Measurements from ENCODE around the gene SLC39A9.

The SLC39A9 gene

DNA sequence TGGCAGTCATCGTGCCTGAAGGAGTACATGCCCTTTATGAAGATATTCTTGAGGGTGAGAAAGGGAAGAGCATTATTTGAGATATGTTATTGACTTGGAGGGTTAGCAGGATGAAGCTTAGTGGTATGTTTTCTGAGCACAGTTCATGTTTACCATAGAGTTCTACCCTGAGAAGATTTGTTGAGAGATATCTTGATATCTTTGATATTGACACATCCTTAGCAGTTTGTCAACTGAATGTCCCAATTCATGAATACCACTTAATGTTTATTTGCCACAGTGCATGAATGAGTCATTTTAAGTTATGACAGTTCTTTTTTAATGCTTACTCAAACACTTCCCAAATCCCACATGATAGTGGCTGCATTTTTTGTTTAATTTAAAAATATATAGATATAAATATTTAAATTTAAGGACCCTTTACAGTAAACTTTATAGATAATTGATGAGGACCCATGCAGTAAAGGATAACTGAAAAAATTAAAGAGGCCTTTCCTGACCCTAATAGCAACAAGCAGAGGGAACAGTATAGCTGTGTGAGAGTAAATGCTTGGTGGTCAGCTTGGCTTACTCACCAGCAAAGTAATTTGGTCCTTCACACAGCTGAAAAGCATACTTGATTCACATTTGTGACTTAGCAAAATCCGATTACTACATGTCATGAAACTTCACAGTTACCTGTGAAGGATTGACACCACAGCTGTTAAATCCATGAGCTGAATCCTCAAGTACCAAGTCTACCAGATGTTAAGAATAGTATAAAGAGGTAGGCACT is 25.8 kb downstream of the SLC39A9 start:
- DNase-seq (ENCODE audit: low read depth in 3 of 3): no peak

DNA sequence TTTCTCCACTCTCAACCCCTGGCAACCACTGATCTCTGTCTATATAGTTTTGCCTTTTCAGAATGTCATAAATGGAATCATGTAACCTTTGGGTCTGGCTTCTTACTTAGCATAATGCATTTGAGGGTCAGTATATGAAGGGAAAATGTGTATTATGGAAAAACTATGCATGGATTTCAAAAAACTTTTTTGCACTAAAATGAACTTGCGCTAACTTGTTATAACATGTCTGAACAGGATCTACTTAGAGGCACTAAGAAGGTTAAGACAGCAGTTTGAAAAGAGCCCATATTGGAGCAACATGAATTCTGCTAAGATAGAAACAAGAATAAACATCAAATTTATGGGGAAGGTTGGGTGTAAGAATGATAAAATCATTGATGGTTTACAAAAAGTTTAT is 29.1 kb downstream of the SLC39A9 start:
- DNase-seq (ENCODE audit: low read depth in 3 of 3): no peak

DNA sequence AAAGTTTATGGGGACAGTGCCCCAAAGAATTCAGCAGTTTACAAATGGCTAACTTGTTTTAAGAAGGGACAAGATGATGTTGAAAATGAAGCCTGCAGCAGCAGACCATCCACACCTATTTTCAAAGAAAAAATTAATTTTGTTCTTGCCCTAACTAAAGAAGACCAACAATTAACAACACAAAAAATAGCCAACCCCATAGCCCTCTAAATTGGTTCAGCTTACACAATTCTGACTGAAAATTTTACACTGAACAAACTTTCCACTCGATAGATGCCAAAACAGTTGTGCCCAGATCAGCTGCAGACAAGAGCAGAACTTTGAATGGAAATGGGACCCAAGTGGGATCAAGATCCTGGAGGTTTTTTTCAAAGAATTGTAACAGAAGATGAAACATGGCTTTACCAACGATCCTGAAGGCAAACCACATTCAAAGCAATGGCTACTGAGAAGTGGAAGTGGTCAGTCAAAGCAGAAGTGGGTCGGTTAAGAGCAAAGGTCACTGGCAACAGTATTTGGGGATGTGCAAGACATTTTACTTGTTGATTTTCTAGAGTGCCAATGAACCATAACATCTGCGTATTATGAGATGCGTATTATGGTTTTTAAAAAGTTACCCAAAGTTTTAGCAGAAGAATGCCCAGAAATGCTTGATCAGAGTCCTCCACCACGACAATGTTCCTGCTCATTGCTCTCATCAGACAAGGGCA is 30.0 kb downstream of the SLC39A9 start:
- no peak for DNase-seq (ENCODE audit: low read depth in 3 of 3)

DNA sequence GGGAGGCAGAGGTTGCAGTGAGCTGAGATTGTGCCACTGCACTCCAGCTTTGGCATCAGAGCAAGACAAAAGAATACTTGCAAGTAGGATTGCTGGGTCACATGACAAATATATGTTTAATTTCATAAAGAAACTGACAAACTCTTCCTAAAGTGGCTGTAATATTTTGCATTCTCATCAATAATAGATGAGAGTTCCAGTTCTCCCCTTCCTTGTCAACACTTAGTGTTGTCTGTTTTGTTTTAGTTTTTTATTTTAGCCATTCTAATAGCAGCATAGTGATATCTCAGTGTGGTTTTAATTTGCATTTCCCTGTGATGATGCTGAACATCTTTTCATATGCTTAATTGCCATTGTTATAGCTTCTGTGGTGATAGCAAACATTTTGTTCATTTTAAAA is 31.2 kb downstream of the SLC39A9 start:
- no peak for DNase-seq (ENCODE audit: low read depth in 3 of 3)

DNA sequence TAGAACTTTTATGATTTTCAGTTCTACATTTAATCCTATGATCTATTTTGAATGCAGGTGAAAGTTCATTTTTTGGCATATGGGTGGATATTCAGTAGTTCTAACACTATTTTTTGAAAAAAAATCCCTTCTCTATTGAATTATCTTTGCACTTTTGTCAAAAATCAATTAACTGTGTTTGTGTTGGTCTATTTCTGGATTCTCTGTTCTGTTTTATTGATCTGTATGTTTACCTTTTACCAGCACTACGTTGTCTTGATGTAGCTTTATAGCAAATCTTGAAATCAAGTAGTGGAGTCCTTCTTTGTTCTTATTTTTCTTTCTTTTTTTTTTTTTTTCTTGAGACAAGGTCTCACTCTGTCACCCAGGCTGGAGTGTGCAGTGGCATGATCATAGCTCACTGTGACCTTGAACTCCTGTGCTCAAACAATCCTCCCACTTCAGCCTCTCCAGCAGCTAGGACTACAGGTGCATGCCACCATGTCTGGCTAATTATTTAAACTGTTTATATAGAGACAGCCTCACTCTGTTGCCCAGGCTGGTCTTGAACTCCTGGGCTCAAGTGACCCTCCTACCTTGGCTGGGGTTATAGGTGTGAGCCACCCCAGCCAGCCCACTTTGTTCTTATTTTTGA is 31.9 kb downstream of the SLC39A9 start:
- DNase-seq (ENCODE audit: low read depth in 3 of 3): no peak

DNA sequence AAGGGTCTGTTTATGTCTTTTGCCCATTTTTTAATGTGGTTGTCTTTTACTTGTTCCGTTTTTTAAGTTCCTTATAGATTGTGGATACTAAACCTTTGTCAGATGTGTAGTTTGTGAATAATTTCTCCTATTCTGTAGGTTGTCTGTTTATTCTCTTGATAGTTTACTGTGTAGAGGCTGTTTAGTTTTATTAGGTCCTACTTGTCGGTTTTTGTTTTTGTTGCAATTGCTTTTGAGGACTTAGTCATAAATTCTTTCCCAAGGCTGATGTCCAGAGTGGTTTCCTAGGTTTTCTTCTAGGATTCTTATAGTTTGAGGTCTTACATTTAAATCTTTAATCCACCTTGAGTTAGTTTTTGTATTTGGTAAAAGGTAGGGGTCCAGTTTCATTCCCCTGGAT is 33.9 kb downstream of the SLC39A9 start:
- DNase-seq (ENCODE audit: low read depth in 3 of 3): no peak

DNA sequence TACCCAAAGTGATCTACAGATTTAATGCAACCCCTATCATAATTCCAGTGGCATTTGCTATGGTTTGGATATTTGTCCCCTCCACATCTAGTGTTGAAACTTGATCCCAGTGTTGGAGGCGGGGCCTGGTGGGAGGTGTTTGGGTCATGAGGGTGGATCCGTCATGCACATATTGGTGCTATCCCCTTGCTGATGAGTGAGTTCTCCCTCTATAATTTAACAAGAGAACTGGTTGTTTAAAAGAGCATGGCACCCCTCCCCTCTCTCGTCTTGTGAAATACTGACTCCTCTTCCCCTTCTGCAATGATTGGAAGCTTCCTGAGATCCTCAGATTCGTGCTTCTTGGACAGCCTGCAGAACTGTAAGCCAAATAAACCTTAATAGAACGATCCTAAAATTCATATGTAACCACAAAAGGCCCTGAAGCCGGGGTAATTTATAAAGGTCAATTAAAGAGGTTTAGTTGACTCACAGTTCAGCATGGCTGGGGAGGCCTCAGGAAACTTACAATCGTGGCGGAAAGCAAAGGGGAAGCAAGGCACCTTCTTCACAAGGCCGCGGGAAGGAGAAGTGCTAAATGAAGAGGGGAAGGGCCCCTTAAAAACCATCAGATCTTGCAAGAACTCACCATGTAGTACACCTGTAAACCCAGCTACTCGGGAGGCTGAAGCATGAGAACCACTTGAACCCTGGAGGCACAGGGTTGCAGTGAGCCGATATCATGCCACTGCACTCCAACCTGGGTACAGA is 41.2 kb downstream of the SLC39A9 start:
- no peak for DNase-seq (ENCODE audit: low read depth in 3 of 3)

DNA sequence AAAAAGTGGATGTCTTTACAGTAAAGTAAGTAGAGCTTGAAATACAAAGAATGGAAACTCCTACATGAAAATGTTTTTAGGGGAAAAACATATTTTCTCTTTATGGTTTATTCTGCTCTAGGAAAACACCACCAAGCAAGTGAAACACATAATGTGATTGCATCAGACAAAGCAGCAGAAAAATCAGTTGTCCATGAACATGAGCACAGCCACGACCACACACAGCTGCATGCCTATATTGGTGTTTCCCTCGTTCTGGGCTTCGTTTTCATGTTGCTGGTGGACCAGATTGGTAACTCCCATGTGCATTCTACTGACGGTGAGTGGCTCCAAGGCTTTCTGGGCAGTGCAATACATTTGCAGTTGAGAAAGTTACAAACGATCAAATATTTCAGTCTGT is 43.5 kb downstream of the SLC39A9 start:
- no peak for DNase-seq (ENCODE audit: low read depth in 3 of 3)

DNA sequence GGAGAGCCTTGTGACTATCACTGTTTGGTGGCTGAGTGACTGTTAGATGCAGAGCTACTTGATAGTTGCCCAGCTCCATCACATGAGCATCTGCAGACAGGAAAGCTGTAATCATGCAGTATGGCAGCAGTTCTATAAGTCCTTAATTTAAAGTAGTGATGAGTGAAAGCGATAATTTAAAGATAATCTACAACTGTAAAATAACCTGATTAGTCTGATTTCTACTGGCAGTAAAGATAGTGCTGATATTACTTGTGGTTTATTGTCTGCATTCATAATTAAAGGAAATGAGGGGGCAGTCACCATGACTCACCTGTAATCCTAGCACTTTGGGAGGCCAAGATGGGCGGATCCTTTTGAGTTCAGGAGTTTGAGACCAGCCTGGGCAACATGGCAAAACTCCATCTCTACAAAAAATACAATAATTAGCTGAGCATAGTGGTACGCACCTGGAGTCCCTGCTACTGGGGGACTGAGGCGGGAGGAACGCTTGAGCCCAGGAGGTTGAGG is 44.9 kb downstream of the SLC39A9 start:
- no peak for DNase-seq (ENCODE audit: low read depth in 3 of 3)

DNA sequence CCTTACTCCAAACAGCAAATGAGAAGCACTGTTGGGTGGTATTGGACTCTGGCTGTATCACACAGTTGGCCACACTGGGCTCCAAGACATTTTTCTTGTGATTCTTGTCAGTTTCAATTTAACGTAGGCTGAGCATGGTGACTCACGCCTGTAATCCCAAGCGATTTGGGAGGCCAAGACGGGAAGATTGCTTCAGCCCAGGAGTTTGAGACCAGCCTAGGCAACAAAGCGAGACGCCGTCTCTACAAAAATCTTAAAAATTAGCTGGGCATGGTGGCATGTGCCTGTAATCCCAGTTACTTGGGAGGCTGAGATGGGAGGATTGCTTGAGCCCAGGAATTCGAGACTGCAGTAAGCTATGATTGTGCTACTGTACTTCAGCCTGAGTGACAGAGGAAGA is 50.7 kb downstream of the SLC39A9 start:
- DNase-seq (ENCODE audit: low read depth in 3 of 3): no peak

DNA sequence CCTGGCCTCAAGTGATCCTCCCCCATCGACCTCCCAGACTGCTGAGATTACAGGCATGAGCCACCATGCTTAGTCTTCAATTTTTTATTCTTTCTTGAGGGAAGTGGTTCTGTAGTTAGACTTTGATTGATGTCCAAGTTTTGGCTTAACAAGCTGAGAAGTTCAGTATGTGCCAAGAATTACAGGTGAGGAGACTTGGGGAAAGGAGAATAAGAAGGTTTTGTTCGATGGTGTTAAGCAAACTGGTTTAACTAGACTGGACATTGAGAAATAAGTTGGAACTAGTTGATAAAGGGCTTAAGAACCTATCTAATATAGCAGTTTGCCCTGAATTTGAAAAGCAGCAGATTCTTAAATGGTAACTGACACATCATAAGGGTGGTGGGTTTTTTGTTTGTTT is 53.4 kb downstream of the SLC39A9 start:
- no peak for DNase-seq (ENCODE audit: low read depth in 3 of 3)

DNA sequence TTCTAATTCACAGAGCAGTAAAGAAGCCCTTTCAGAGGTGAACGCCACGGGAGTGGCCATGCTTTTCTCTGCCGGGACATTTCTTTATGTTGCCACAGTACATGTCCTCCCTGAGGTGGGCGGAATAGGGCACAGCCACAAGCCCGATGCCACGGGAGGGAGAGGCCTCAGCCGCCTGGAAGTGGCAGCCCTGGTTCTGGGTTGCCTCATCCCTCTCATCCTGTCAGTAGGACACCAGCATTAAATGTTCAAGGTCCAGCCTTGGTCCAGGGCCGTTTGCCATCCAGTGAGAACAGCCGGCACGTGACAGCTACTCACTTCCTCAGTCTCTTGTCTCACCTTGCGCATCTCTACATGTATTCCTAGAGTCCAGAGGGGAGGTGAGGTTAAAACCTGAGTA is 59.9 kb downstream of the SLC39A9 start:
- no peak for DNase-seq (ENCODE audit: low read depth in 3 of 3)

DNA sequence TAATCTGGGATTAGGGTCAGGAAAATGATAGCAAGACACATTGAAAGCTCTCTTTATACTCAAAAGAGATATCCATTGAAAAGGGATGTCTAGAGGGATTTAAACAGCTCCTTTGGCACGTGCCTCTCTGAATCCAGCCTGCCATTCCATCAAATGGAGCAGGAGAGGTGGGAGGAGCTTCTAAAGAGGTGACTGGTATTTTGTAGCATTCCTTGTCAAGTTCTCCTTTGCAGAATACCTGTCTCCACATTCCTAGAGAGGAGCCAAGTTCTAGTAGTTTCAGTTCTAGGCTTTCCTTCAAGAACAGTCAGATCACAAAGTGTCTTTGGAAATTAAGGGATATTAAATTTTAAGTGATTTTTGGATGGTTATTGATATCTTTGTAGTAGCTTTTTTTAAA is 60.6 kb downstream of the SLC39A9 start:
- no peak for DNase-seq (ENCODE audit: low read depth in 3 of 3)

DNA sequence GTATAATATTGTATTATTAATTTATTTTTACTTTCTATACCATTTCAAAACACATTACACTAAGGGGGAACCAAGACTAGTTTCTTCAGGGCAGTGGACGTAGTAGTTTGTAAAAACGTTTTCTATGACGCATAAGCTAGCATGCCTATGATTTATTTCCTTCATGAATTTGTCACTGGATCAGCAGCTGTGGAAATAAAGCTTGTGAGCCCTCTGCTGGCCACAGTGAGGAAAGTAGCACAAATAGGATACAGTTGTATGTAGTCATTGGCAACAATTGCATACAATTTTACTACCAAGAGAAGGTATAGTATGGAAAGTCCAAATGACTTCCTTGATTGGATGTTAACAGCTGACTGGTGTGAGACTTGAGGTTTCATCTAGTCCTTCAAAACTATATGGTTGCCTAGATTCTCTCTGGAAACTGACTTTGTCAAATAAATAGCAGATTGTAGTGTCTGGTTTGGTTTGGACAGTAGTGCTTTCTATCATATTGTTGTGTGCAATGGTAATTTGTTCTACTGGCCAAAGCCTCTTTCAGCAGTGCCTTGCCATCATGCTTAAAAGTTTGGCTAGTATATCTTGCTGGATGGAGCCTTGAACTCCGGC is 61.7 kb downstream of the SLC39A9 start:
- DNase-seq (ENCODE audit: low read depth in 3 of 3): peak; percentile 9 to 21 (median 10)

DNA sequence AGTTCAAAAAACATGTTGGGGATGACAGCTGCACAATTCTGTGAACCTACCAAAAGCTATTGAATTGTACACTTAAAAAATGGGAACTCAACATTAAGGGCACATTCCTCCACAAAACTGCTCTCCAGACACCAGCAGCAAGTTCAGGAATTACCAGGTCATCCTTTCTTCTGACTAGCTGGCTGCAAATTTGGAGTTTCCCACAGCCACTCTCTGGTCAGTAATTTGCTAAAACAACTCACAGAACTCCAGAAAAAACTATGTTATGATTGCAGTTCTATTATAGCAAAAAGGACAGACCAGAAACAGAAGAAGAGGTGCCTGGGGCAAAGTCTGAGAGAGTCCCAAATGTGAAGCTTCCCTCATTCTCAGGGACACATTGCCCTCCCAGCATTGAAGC is 65.9 kb downstream of the SLC39A9 start:
- DNase-seq (ENCODE audit: low read depth in 3 of 3): no peak

DNA sequence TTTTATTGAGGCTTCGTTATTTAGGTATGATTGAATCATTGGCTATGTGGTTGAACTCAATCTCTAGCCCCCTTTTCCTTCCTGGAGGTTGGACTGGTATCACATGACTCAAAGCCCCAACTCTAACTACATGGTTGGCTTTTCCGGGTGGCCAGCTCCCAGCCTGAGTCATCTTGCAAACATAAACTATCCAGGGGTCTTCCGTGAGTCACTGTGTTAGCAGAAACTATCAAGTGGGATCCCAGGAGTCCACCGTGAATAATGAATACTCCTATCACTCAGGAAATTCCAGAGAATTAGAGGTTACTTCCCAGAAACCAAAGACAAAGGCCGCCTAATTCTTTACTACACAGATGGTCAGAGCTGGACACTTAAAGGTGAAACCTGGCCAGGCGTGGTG is 66.3 kb downstream of the SLC39A9 start:
- DNase-seq (ENCODE audit: low read depth in 3 of 3): no peak

DNA sequence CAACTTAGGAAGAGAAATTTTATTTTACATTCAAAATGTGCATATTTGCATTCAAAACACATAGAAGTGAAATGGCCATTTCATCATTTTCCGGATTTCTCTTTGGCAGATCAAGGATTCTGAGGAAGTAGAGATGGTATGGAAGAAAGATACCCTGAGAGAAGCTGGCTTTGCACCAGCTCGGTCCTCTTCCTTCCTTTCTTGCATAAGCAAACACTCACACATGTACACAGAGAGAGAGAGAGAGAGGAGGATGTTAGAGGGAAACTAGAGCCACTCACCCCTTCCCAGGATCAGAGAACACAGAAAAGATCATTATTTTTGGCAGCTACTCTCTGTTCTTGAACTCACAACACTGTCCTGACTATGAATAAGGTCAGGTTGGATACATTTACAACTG is 70.5 kb downstream of the SLC39A9 start:
- DNase-seq (ENCODE audit: low read depth in 3 of 3): no peak

DNA sequence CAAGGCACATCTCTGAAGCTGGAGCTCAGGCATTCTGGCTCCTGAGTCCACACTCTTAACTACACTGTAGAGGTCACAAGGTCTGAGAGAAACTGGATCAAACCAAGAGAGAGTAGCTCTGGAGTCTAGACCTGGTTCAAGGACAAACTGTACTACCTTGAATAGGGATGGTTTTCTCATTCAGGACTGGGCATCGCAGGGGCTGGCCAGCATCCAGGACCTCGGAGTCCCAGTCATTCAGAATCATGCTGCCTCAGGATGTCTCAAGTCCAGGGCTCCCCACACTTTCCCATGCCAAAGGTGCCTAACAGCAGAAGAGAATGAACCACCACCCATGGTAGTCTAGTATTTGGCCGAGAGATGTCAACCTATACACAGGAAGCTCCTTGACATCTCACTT is 72.9 kb downstream of the SLC39A9 start:
- DNase-seq (ENCODE audit: low read depth in 3 of 3): no peak

DNA sequence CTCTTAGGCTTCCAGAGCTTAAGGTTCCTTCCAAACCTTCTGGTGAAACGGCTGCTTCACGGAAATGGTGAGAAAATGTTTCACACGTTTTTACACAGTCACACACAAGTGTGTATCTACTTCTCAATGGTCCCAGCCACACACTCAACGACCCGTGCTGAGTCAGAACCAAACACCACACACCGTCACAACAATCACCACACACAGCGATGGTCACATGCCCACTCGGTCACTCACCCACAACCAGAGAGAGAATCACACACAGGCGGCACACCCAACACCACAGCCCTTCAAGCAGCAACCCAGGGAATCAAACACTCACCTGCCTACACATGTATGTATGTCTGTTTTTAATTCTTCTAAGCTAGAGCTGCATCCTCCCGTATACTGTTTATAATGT is 73.4 kb downstream of the SLC39A9 start:
- DNase-seq (ENCODE audit: low read depth in 3 of 3): no peak

DNA sequence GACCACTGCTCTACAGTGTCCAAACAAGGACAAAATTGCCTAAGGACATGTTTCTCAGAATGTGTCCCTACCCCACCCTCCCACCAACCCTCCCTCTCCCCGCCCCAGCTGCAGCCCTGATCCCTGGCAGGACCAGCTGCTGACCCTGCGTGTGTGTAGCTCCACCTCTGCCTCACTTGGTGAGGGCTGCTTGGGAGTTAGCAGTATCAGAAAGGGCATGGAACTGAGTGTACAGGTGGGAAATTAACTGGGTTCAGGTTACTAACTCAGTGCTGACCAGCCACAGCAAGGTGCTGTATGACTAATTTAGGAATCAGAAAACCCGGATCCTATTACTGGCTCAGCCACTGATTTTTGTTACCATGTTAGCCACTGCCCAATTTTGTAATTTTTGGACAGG is 74.8 kb downstream of the SLC39A9 start:
- DNase-seq (ENCODE audit: low read depth in 3 of 3): no peak

DNA sequence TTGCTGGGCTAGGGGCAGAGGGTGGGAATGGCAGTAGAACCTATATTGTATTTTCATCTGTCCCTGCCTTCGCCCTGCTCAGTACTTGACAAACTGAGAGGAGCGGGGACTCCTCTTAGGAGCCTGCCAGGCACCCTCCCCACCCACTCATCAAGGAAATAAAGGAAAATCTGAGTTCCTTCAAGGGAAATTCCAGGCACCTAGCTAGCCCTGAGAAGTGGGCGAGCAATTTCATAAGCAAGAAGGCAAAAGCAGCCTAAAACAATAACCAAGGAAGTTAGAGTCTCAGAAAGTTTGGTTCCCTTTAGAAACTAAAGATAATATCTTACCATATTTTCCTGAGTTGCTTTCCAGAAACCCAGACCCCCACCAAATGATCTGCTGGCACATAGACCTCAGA is 75.5 kb downstream of the SLC39A9 start:
- no peak for DNase-seq (ENCODE audit: low read depth in 3 of 3)
